Vagina (tissue), 2 donors: ENCODE data around the gene TAF6. TPM values are rescaled to one million over a fixed set of nuclear protein-coding genes. Genes with fewer than 3 reads are reported as not detected.
A peak's percentile ranks its signal among the peaks of the same experiment; 100 is the strongest.

ENCODE experiments used
- DNase-seq, 2 donors: peaks; one replicate each; pipeline ENCODE4 v3.0.0-alpha.2; 2017; ENCODE audit errors: extremely low spot score in 2 of 2
- H3K27ac ChIP-seq: fragments of 200-600 bp; sonication (generic); one replicate; pipeline ENCODE4 v1.5.1; 2019
- H3K27me3 ChIP-seq: fragments of 200-600 bp; sonication (generic); one replicate; pipeline ENCODE4 v1.5.1; 2019
- H3K36me3 ChIP-seq, 2 donors: fragments of 200-600 bp; sonication (generic); one replicate each; pipeline ENCODE4 v1.5.1; 2017 to 2019
- H3K4me1 ChIP-seq: fragments of 200-600 bp; sonication (generic); one replicate; pipeline ENCODE4 v1.5.1; 2019
- H3K4me3 ChIP-seq, 2 donors: fragments of 200-600 bp; sonication (generic); 1 replicate in 1 of 2; 2 replicates in 1 of 2; pipeline ENCODE4 v1.5.1; 2016 to 2019
- H3K9me3 ChIP-seq: fragments of 200-600 bp; sonication (generic); one replicate; pipeline ENCODE4 v1.5.1; 2019
- POLR2A ChIP-seq, 2 donors: fragments of 450-650 bp; IDR thresholded peaks; one replicate each; pipeline ENCODE4 v1.6.1; 2017; ENCODE audit warnings: antibody characterized with exemption in 2 of 2, mild to moderate bottlenecking in 2 of 2, moderate library complexity in 2 of 2
- POLR2AphosphoS5 ChIP-seq, 2 donors: sonication (generic); formaldehyde crosslinking; IDR thresholded peaks; one replicate each; pipeline ENCODE4 v1.9.0; 2017; ENCODE audit warnings: antibody characterized with exemption in 2 of 2, mild to moderate bottlenecking in 2 of 2, low read depth in 1 of 2; ENCODE audit not compliant: insufficient read depth in 1 of 2
- intact Hi-C: fragments of 100-400 bp; cut with DNase I; formaldehyde crosslinking; loops from one replicate; pipeline ENCODE4 v1.15.1; 2023
- total RNA-seq: library from RNA; depleted of rRNA; stranded (reverse); fragments of >200 nt; gene quantifications from one replicate; pipeline ENCODE4 v1.2.3, GENCODE V29; 2016
- TF ChIP-seq, protein P1 (sequence below), 3 experiments: fragments of 450-650 bp in 2 of 3; fragments of 200-600 bp in 1 of 3; sonication (generic) in 1 of 3; IDR thresholded peaks; one replicate each; pipeline ENCODE4 v1.5.1; 2017 to 2019; ENCODE audit warnings: antibody characterized with exemption in 3 of 3, mild to moderate bottlenecking in 2 of 3, moderate library complexity in 2 of 3

TAF6 gene
- total RNA-seq, 1 donor from 2014 or later = 54.3 TPM

DNA sequence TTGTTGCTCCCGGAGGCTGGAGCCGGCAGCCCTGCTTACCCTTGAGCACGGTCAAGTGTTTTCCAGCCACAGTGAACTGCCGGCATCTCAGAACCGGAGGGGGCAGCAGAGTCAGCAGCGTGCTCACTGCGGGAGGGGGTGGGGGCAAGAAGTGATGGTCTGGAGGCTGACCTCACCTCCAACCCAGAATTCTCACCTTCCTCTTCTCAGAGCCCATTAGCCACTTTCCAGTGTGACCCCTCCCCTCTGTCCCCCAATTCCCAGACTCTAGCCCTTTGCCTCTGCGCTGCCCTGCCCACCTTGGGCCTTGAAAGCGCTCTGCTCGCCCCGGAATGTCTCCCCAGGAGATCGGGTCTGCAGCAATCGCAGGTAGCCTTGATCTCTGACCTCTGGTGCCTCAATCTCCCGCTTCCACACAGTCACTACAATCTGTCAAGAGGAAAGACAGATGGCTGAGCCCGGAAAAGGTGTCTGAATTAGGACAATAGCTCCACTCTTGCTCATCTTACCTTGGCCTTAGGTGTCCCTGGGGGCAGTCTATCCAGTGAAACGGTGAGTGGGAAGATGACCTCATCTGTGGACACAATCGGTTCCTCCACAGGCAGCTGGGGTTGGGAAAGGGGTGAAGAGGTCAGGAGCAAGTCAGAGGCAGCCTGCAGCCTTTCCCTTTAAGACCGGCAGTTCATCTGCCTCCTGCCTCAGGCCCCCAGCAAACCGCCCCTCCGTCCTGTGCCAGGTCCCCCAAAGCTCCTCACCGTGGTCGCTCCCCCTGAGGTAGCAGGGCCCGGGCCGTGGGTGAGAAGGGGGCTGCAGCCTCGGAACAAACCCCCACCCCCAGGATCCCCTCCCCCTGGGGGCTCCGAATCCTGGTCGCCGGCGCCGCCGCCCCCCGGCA is 38.4 kb upstream of the TAF6 start:
- H3K27me3 ChIP-seq = no peaks in the 10 kb centered on the region
- peaks cover 44% of the 10 kb centered on the region for H3K4me1 ChIP-seq
- H3K36me3 ChIP-seq = peaks cover 0 to 27% of the 10 kb centered on the region in 2 donors
- TF ChIP-seq, protein P1, sequence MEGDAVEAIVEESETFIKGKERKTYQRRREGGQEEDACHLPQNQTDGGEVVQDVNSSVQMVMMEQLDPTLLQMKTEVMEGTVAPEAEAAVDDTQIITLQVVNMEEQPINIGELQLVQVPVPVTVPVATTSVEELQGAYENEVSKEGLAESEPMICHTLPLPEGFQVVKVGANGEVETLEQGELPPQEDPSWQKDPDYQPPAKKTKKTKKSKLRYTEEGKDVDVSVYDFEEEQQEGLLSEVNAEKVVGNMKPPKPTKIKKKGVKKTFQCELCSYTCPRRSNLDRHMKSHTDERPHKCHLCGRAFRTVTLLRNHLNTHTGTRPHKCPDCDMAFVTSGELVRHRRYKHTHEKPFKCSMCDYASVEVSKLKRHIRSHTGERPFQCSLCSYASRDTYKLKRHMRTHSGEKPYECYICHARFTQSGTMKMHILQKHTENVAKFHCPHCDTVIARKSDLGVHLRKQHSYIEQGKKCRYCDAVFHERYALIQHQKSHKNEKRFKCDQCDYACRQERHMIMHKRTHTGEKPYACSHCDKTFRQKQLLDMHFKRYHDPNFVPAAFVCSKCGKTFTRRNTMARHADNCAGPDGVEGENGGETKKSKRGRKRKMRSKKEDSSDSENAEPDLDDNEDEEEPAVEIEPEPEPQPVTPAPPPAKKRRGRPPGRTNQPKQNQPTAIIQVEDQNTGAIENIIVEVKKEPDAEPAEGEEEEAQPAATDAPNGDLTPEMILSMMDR (IDR thresholded peaks at IDR 0.05) = no peak
- TF ChIP-seq POLR2A (IDR thresholded peaks at IDR 0.05) (no peak), POLR2AphosphoS5 (IDR thresholded peaks at IDR 0.05; ENCODE audit: insufficient read depth in 1 of 2, low read depth in 1 of 2) (peak in 1 of 2 donors; percentile 13)
- intact Hi-C loops = no loop called here
- no peak for DNase-seq
- H3K27ac ChIP-seq = peak overlapping the region; percentile 80
- peak overlapping the region; percentile 75 to 79 for H3K4me3 ChIP-seq
- H3K9me3 ChIP-seq = no peaks in the 10 kb centered on the region

DNA sequence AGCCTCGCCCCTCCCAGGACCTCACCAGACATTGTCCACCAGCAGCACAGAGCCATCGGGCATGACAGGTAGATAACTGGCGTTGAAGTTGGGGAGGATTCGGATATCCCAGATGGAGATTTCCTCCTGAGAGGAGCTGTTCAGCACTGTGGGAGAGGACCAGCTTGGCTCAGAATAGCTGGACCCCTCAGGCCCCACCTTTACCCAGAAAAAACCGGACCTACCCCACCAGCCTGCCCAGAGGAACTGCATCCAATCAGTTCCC is 37.8 kb upstream of the TAF6 start:
- no peaks in the 10 kb centered on the region for H3K27me3 ChIP-seq
- intact Hi-C loops = no loop called here
- no peak overlapping the region for H3K4me3 ChIP-seq
- H3K27ac ChIP-seq = peak overlapping the region; percentile 33
- DNase-seq = no peak
- TF ChIP-seq POLR2AphosphoS5 (IDR thresholded peaks at IDR 0.05; ENCODE audit: insufficient read depth in 1 of 2, low read depth in 1 of 2) (no peak), POLR2A (IDR thresholded peaks at IDR 0.05) (no peak)
- TF ChIP-seq, protein P1 (IDR thresholded peaks at IDR 0.05) = no peak
- peaks cover 44% of the 10 kb centered on the region for H3K4me1 ChIP-seq
- no peaks in the 10 kb centered on the region for H3K9me3 ChIP-seq
- peaks cover 0 to 27% of the 10 kb centered on the region in 2 donors for H3K36me3 ChIP-seq

DNA sequence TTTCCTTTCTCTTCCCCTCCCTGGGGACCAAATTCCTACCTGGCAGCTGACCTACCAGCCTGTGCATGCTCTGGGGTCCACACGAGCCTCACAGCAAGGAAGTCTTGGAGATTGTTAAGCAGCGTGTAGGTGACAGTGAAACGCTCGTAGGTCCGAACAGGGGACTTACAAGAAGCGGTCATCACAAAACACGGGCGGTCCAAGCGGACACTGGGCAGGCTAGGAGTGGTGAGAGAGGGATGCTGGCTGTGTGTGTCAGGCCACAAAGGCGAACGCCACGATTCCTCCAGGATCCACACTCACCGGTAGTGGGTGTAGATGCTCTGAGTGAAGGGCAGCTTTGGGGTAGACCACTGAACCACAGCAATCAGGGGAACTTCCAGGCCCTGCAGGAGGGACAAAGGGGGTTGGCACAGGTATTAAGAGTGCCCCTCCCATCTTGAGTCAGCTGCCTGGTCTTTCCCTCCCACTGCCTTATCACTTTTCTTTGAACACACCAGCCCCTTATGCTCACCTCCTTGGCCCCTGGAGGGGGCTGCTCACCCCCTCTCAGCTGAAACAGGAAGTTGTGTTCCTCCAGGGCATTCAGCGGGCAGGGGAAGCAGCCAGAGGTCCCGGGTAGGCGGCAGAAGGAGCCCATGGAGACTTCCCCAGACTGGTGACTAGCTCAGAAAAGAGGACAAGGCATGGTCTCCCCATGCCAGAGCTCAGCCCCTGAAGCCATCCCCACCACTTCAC is 37.3 kb upstream of the TAF6 start:
- intact Hi-C loops = no loop called here
- Histone ChIP-seq H3K4me1 (peaks cover 44% of the 10 kb centered on the region), H3K9me3 (no peaks in the 10 kb centered on the region), H3K27me3 (no peaks in the 10 kb centered on the region), H3K4me3 (no peak overlapping the region), H3K27ac (no peak overlapping the region), H3K36me3 (peaks cover 0 to 27% of the 10 kb centered on the region in 2 donors)
- DNase-seq = no peak
- no peak for TF ChIP-seq POLR2A (IDR thresholded peaks at IDR 0.05)
- TF ChIP-seq POLR2AphosphoS5 (IDR thresholded peaks at IDR 0.05; ENCODE audit: insufficient read depth in 1 of 2, low read depth in 1 of 2) = no peak
- TF ChIP-seq, protein P1 (IDR thresholded peaks at IDR 0.05) = no peak

DNA sequence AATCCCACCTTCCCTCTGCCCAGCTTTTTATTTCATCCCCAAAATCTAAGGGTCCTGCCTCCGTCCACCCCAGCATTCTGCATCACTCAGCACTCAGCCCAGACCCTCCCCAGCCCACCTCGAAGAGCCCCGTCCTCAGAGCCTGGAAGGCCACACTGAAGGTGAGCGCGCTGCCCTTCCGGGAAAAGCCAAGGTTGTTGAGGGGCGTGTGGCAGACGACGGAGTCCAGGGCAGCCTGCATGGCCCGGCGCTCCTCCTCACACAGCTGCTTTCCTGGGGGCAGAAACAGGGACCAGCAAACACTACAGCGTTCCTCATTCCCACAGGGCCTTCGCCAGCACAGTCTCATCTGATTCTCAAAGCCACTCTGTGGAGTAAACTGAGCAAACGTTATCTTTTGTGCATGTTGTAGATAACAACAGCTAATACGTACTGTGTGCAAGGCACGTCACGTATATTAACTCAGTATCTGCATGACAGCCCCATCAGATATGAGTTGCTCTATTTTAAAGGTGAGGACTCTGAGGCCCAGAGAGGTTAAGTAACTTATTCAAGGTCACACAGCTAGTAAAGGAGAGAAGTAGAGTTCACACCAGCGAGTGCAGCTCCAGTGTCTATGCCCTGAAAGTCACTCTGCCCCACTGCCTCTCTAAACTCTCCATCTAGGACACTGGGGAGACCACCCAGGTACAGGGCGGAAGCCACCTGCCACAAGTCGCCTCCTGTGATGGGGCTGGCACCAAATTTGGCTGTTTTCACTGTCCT is 36.6 kb upstream of the TAF6 start:
- no peak for DNase-seq
- intact Hi-C loops = no loop called here
- H3K36me3 ChIP-seq = peaks cover 0 to 27% of the 10 kb centered on the region in 2 donors
- H3K27ac ChIP-seq = no peak overlapping the region
- no peaks in the 10 kb centered on the region for H3K9me3 ChIP-seq
- H3K4me3 ChIP-seq = no peak overlapping the region
- H3K27me3 ChIP-seq = no peaks in the 10 kb centered on the region
- H3K4me1 ChIP-seq = peaks cover 44% of the 10 kb centered on the region
- TF ChIP-seq, protein P1 (IDR thresholded peaks at IDR 0.05) = no peak
- no peak for TF ChIP-seq POLR2AphosphoS5 (IDR thresholded peaks at IDR 0.05; ENCODE audit: insufficient read depth in 1 of 2, low read depth in 1 of 2)
- TF ChIP-seq POLR2A (IDR thresholded peaks at IDR 0.05) = no peak
